A673 (cell line): ENCODE measurements around the gene DCN. TPM values are rescaled to one million over a fixed set of nuclear protein-coding genes. Genes with fewer than 3 reads are reported as not detected.

Experiments
- BruUV-seq: library from RNA; stranded (reverse); fragments of 400-500 nt; replicated peaks from 2 replicates; lab custom pipeline; 2021; lab: Mats Ljungman, UMichigan
- CTCF ChIA-PET: fragments of 300-600 bp; sonication (Branson Sonifier 250); formaldehyde crosslinking; loops from one replicate; lab custom pipeline; 2022; ENCODE audit warnings: antibody characterized with exemption; lab: Charles Lee
- POLR2A ChIA-PET: fragments of 300-600 bp; sonication (Branson Sonifier 250); formaldehyde crosslinking; loops from one replicate; lab custom pipeline; 2022; ENCODE audit warnings: antibody characterized with exemption; ENCODE audit not compliant: low non-redundant PET; lab: Charles Lee
- DNase-seq: peaks from one replicate; pipeline ENCODE4 v3.0.0-alpha.2; 2015; ENCODE audit warnings: low spot score
- H3K27ac ChIP-seq: fragments of 200-600 bp; sonication (generic); 2 replicates; pipeline ENCODE4 v1.5.1; 2016; ENCODE audit warnings: mixed run types, low read depth, mild to moderate bottlenecking, mixed read lengths, antibody characterized with exemption, low read length; ENCODE audit not compliant: poor library complexity, severe bottlenecking
- H3K27me3 ChIP-seq: fragments of 200-600 bp; sonication (generic); replicated peaks from 2 replicates; pipeline ENCODE4 v1.6.1; 2017; ENCODE audit warnings: mixed run types, low read depth, mild to moderate bottlenecking, mixed read lengths, antibody characterized with exemption, low read length; ENCODE audit not compliant: insufficient read depth, poor library complexity
- H3K36me3 ChIP-seq: fragments of 200-600 bp; sonication (generic); 2 replicates; pipeline ENCODE4 v1.6.1; 2016; ENCODE audit warnings: mixed run types, mild to moderate bottlenecking, mixed read lengths, antibody characterized with exemption, low read length; ENCODE audit not compliant: insufficient read depth, poor library complexity, severe bottlenecking
- H3K4me1 ChIP-seq: fragments of 200-600 bp; sonication (generic); 2 replicates; pipeline ENCODE4 v1.6.1; 2017; ENCODE audit warnings: mixed run types, mild to moderate bottlenecking, mixed read lengths, antibody characterized with exemption, low read length; ENCODE audit not compliant: insufficient read depth, poor library complexity, severe bottlenecking
- H3K4me3 ChIP-seq: fragments of 200-600 bp; sonication (generic); 2 replicates; pipeline ENCODE4 v1.5.1; 2016; ENCODE audit warnings: low read depth, mixed run types, mild to moderate bottlenecking, mixed read lengths, low read length; ENCODE audit not compliant: poor library complexity, severe bottlenecking
- H3K9me3 ChIP-seq: fragments of 200-600 bp; sonication (generic); 2 replicates; pipeline ENCODE4 v1.6.1; 2016; ENCODE audit warnings: mixed run types, low read depth, mild to moderate bottlenecking, mixed read lengths, antibody characterized with exemption, low read length; ENCODE audit not compliant: poor library complexity, severe bottlenecking
- CTCF ChIP-seq: fragments of 300-800, 200-600 bp; sonication (generic); conservative IDR thresholded peaks from 2 replicates; pipeline ENCODE4 v1.5.1; 2017; ENCODE audit warnings: low read depth, mild to moderate bottlenecking, antibody characterized with exemption, low read length, moderate library complexity, mixed read lengths
- EZH2 ChIP-seq: fragments of 200-600 bp; sonication (generic); IDR thresholded peaks from 2 replicates; pipeline ENCODE4 v1.6.1; 2017; ENCODE audit warnings: borderline replicate concordance, low read depth, mild to moderate bottlenecking, mixed read lengths, antibody characterized with exemption, low read length; ENCODE audit not compliant: poor library complexity, severe bottlenecking
- intact Hi-C: fragments of 100-400 bp; cut with micrococcal nuclease; formaldehyde crosslinking; loops from one replicate; pipeline ENCODE4 v1.10.0; 2022; ENCODE audit not compliant: unreplicated experiment
- total RNA-seq: library from RNA; stranded (reverse); gene quantifications from 2 replicates; pipeline ENCODE4 v1.2.3, GENCODE V29; 2021

Gene DCN
- total RNA-seq, 1 experiment from 2014 or later = 3.5 TPM

- Histone ChIP-seq H3K4me1 (no peaks in the 10 kb centered on the region), H3K27ac (no peak overlapping the region), H3K36me3 (no peaks in the 10 kb centered on the region), H3K27me3 (no peaks in the 10 kb centered on the region), H3K4me3 (no peak overlapping the region), H3K9me3 (no peaks in the 10 kb centered on the region)
- ChIA-PET POLR2A (no interaction called here), CTCF (no interaction called here)
- intact Hi-C loops = no loop called here
- no peak for DNase-seq
- TF ChIP-seq CTCF = no peak
- no peak for TF ChIP-seq EZH2
- BruUV-seq = no TSS peak
These were observed 37.3 kb upstream of the DCN start for GRCh38 chr12:91219919-91220318.

GRCh38 chr12:91219511-91219910, 36.9 kb upstream of the DCN start:
- CTCF ChIA-PET = no interaction called here
- TF ChIP-seq CTCF (no peak), EZH2 (no peak)
- Histone ChIP-seq H3K4me3 (no peak overlapping the region), H3K27me3 (no peaks in the 10 kb centered on the region), H3K27ac (no peak overlapping the region), H3K9me3 (no peaks in the 10 kb centered on the region), H3K4me1 (no peaks in the 10 kb centered on the region), H3K36me3 (no peaks in the 10 kb centered on the region)
- intact Hi-C loops = no loop called here
- no TSS peak for BruUV-seq
- DNase-seq = no peak
- POLR2A ChIA-PET = no interaction called here

- ChIA-PET POLR2A (no interaction called here), CTCF (no interaction called here)
- no TSS peak for BruUV-seq
- Histone ChIP-seq H3K4me1 (no peaks in the 10 kb centered on the region), H3K27me3 (no peaks in the 10 kb centered on the region), H3K9me3 (no peaks in the 10 kb centered on the region), H3K36me3 (no peaks in the 10 kb centered on the region), H3K27ac (no peak overlapping the region), H3K4me3 (no peak overlapping the region)
- DNase-seq = no peak
- TF ChIP-seq CTCF (no peak), EZH2 (no peak)
- intact Hi-C loops = no loop called here
These were observed 34.3 kb upstream of the DCN start for GRCh38 chr12:91216871-91217270.
